Adrenal gland (tissue), 12 donors: Measurements from ENCODE around the gene SGMS1. TPM values are rescaled to one million over a fixed set of nuclear protein-coding genes. Genes with fewer than 3 reads are reported as not detected.

ENCODE experiments used
- DNase-seq, 7 donors: peaks; one replicate each; pipeline ENCODE4 v3.0.0-alpha.2; 2019 to 2020
- H3K27ac ChIP-seq, 5 donors: fragments of 200-600 bp; sonication (generic) in 4 of 5; 1 replicate in 3 of 5; 2 replicates in 2 of 5; pipeline versions ENCODE4 v1.5.1 to v1.8.0; 2016 to 2020; ENCODE audit warnings: mild to moderate bottlenecking in 1 of 5
- H3K27me3 ChIP-seq: fragments of 200-600 bp; 2 replicates; pipeline ENCODE4 v1.8.0; 2021
- H3K36me3 ChIP-seq, 2 donors: fragments of 200-600 bp; replicated peaks in 1 of 2; 1 replicate in 1 of 2; 2 replicates in 1 of 2; pipeline versions ENCODE4 v1.5.1 to v1.8.0; 2018 to 2022
- H3K4me1 ChIP-seq, 2 donors: fragments of 200-600 bp; replicated peaks in 1 of 2; 1 replicate in 1 of 2; 2 replicates in 1 of 2; pipeline versions ENCODE4 v1.5.1 to v1.8.0; 2018 to 2021
- H3K4me3 ChIP-seq, 4 donors: fragments of 200-600 bp; sonication (generic) in 3 of 4; one replicate each; pipeline ENCODE4 v1.5.1; 2016 to 2018
- H3K9me3 ChIP-seq, 3 donors: fragments of 200-600 bp; sonication (generic) in 1 of 3; replicated peaks in 1 of 3; 1 replicate in 2 of 3; 2 replicates in 1 of 3; pipeline versions ENCODE4 v1.5.1 to v1.8.0; 2016 to 2021
- CTCF ChIP-seq, 6 experiments: fragments of 450-650 bp in 4 of 6; fragments of 200-600 bp in 2 of 6; sonication (generic) in 1 of 6; IDR thresholded peaks; 1 replicate in 5 of 6; 2 replicates in 1 of 6; pipeline versions ENCODE4 v1.5.1 to v1.8.0; 2016 to 2021; ENCODE audit warnings: antibody characterized with exemption in 6 of 6, mild to moderate bottlenecking in 2 of 6, moderate library complexity in 1 of 6
- POLR2A ChIP-seq, 2 donors: fragments of 450-650 bp; IDR thresholded peaks; one replicate each; pipeline ENCODE4 v1.6.1; 2017; ENCODE audit warnings: antibody characterized with exemption in 2 of 2, mild to moderate bottlenecking in 2 of 2, moderate library complexity in 1 of 2
- WGBS, 4 donors: extraction: QIAGEN DNeasy Blood & Tissue Kit in 2 of 4; methylation state at CpG; one replicate each; pipeline versions ENCODE4 v1.1.5 to v1.1.7; 2013 to 2017; 5-methylcytosine and 5-hydroxymethylcytosine counted together
- intact Hi-C, 2 donors: fragments of 100-400 bp; cut with DNase I; formaldehyde crosslinking; loops; one replicate each; pipeline versions ENCODE4 v1.14.1 to v1.15.0; 2022 to 2023
- polyA plus RNA-seq, 3 donors: library from polyadenylated mRNA; stranded (reverse); fragments of 200-250 nt in 2 of 3; fragments of 350-450 nt in 1 of 3; fragmentation: Illumina TruSeq in 1 of 3; extraction: RNeasy Lipid Tissue Mini Kit (QIAGEN cat#74804) in 1 of 3; gene quantifications; one replicate each; pipeline ENCODE4 v1.2.3, GENCODE V29; 2013 to 2014
- total RNA-seq, 9 donors: library from RNA; depleted of rRNA in 4 of 9; stranded (reverse); fragments of >200 nt in 4 of 9; fragments of 120-200 nt in 1 of 9; fragmentation: NEBNext Ultra II Directional in 1 of 9; extraction: Animal tissue kit (Norgen Biotek cat#: 25700) in 1 of 9; gene quantifications; one replicate each; pipeline versions ENCODE4 v1.1.0 to v1.2.4, GENCODE V29; 2013 to 2023
- donor health status: healthy with polysubstance abuse.
- donor health status: Bipolar disorder and iron deficiency.
- donor health status: DM: yes; HTN: yes; CAD: no.
- donor health status: DM: no; HTN: no; CAD: no.
- donor health status: DM: no; HTN: no; CAD: no.
- donor health status: DM: yes; HTN: yes; CAD: no.

SGMS1 gene
- total and polyA plus RNA-seq, 12 donors = 9.1 to 152 (median 62.2) TPM

- H3K9me3 ChIP-seq = no peaks in the 10 kb centered on the region
- no peaks in the 10 kb centered on the region for H3K27me3 ChIP-seq
- peaks cover 12 to 38% of the 10 kb centered on the region in 2 donors for H3K4me1 ChIP-seq
- no peak for TF ChIP-seq POLR2A (IDR thresholded peaks at IDR 0.05)
- no peak for TF ChIP-seq CTCF (IDR thresholded peaks at IDR 0.05)
- WGBS, 4 donors = 84 to 95% (median 92%) methylated on average over 5 of the region's 5 CpGs
- intact Hi-C loops = no loop called here
- no peak for DNase-seq
- H3K4me3 ChIP-seq = no peak overlapping the region
- H3K27ac ChIP-seq = no peak overlapping the region
- no peaks in the 10 kb centered on the region for H3K36me3 ChIP-seq
Measured at GRCh38 chr10:50582046-50582445, 41.7 kb downstream of the SGMS1 start.

- Histone ChIP-seq H3K27me3 (no peaks in the 10 kb centered on the region), H3K36me3 (no peaks in the 10 kb centered on the region), H3K4me1 (peaks cover 14 to 46% of the 10 kb centered on the region in 2 donors), H3K4me3 (no peak overlapping the region), H3K9me3 (no peaks in the 10 kb centered on the region), H3K27ac (no peak overlapping the region)
- intact Hi-C loops = no loop called here
- TF ChIP-seq CTCF (IDR thresholded peaks at IDR 0.05) (no peak), POLR2A (IDR thresholded peaks at IDR 0.05) (no peak)
- DNase-seq = no peak
- 94 to 95% (median 95%) methylated on average over 7 of the region's 7 CpGs for WGBS, 4 donors
Measured at GRCh38 chr10:50580262-50580891, 43.4 kb downstream of the SGMS1 start.

GRCh38 chr10:50579491-50580261 is 44.1 kb downstream of the SGMS1 start:
- WGBS, 4 donors = 92 to 95% (median 94%) methylated on average over 4 of the region's 4 CpGs
- Histone ChIP-seq H3K4me3 (no peak overlapping the region), H3K27me3 (no peaks in the 10 kb centered on the region), H3K4me1 (peaks cover 14 to 41% of the 10 kb centered on the region in 2 donors), H3K9me3 (no peaks in the 10 kb centered on the region), H3K36me3 (no peaks in the 10 kb centered on the region), H3K27ac (no peak overlapping the region)
- DNase-seq = no peak
- TF ChIP-seq POLR2A (IDR thresholded peaks at IDR 0.05) (no peak), CTCF (IDR thresholded peaks at IDR 0.05) (no peak)
- intact Hi-C loops = no loop called here

GRCh38 chr10:50578949-50579348 is 44.8 kb downstream of the SGMS1 start:
- intact Hi-C loops = no loop called here
- Histone ChIP-seq H3K36me3 (no peaks in the 10 kb centered on the region), H3K4me3 (no peak overlapping the region), H3K27ac (no peak overlapping the region), H3K9me3 (no peaks in the 10 kb centered on the region), H3K4me1 (peaks cover 14 to 40% of the 10 kb centered on the region in 2 donors), H3K27me3 (no peaks in the 10 kb centered on the region)
- no peak for DNase-seq
- no peak for TF ChIP-seq CTCF (IDR thresholded peaks at IDR 0.05)
- TF ChIP-seq POLR2A (IDR thresholded peaks at IDR 0.05) = no peak
- 91 to 99% (median 99%) methylated on average over 2 of the region's 2 CpGs for WGBS, 4 donors
